HepG2 (cell line): ENCODE measurements around the gene PNLDC1. TPM values are rescaled to one million over a fixed set of nuclear protein-coding genes. Genes with fewer than 3 reads are reported as not detected.

Experiments used
- ATAC-seq: fragments of 200-7000 bp; cut with Tn5 transposase; 3 replicates; pipeline ENCODE4 v1.9.1; 2020; ENCODE audit warnings: mild to moderate bottlenecking, moderate library complexity
- BruUV-seq: library from RNA; stranded (reverse); fragments of 400-500 nt; replicated peaks from 2 replicates; lab custom pipeline; 2021; lab: Mats Ljungman, UMichigan
- CTCF ChIA-PET: fragments of 300-600 bp; formaldehyde crosslinking; extraction: SDS; loops from one replicate; lab custom pipeline; 2021; ENCODE audit warnings: low total read pairs, inconsistent platforms, low intra/inter-chr PET ratio; lab: Yijun Ruan, JAX
- POLR2A ChIA-PET: fragments of 350-600 bp; sonication (Branson Sonifier 250); formaldehyde crosslinking; loops from one replicate; lab custom pipeline; 2020; ENCODE audit warnings: antibody characterized with exemption, inconsistent platforms; lab: Yijun Ruan, JAX
- DNase-seq: peaks from one replicate; pipeline ENCODE4 v3.0.0-alpha.2; 2015; ENCODE audit warnings: low spot score
- FAIRE-seq: peaks from 3 replicates; lab custom pipeline; 2011; peaks lifted over from hg19 to GRCh38; lab: Jason Lieb, UNC
- H2AFZ ChIP-seq: one replicate; pipeline ENCODE4 v1.6.1; 2011; ENCODE audit warnings: low read length, inconsistent platforms
- H3K27ac ChIP-seq: fragments of 300-600 bp; 3 replicates; pipeline ENCODE4 v1.8.0; 2011; ENCODE audit warnings: mixed run types, mild to moderate bottlenecking, mixed read lengths, low read length, inconsistent platforms; ENCODE audit not compliant: insufficient read depth; ENCODE audit errors: extremely low read length
- H3K27me3 ChIP-seq, 2 experiments: fragments of 200-600 bp in 1 of 2; 2 replicates in 1 of 2; 3 replicates in 1 of 2; pipeline versions ENCODE4 v1.6.0 to v1.8.0; 2011; ENCODE audit warnings: low read length in 2 of 2, mild to moderate bottlenecking in 2 of 2, moderate library complexity in 2 of 2, inconsistent platforms in 1 of 2; ENCODE audit not compliant: insufficient read depth in 2 of 2, control insufficient read depth in 1 of 2
- H3K36me3 ChIP-seq, 2 experiments: fragments of 200-600 bp in 1 of 2; replicated peaks in 1 of 2; 2 replicates in 1 of 2; 3 replicates in 1 of 2; pipeline versions ENCODE4 v1.5.1 to v1.8.0; 2011; ENCODE audit warnings: low read length in 2 of 2, inconsistent platforms in 1 of 2; ENCODE audit not compliant: insufficient read depth in 2 of 2, control insufficient read depth in 1 of 2
- H3K4me1 ChIP-seq: 2 replicates; pipeline ENCODE4 v1.5.1; 2012; ENCODE audit warnings: low read length, inconsistent platforms; ENCODE audit not compliant: insufficient read depth
- H3K4me2 ChIP-seq: 2 replicates; pipeline ENCODE4 v1.6.0; 2011; ENCODE audit warnings: low read depth, low read length, inconsistent platforms
- H3K4me3 ChIP-seq, 3 experiments: fragments of 200-600 bp in 1 of 3; sonication (generic), shearing (Covaris generic) in 1 of 3; replicated peaks in 1 of 3; 2 replicates each; pipeline ENCODE4 v1.5.1; 2011 to 2016; ENCODE audit warnings: low read length in 3 of 3, inconsistent platforms in 2 of 3, low read depth in 2 of 3, mild to moderate bottlenecking in 2 of 3, control low read depth in 1 of 3, mixed read lengths in 1 of 3; ENCODE audit not compliant: insufficient read depth in 1 of 3
- H3K79me2 ChIP-seq: one replicate; pipeline ENCODE4 v1.6.1; 2011; ENCODE audit warnings: low read length, inconsistent platforms; ENCODE audit not compliant: insufficient read depth
- H3K9ac ChIP-seq: 2 replicates; pipeline ENCODE4 v1.6.0; 2011; ENCODE audit warnings: mild to moderate bottlenecking, low read depth, low read length, inconsistent platforms; ENCODE audit not compliant: insufficient read depth
- H3K9me3 ChIP-seq: 2 replicates; pipeline ENCODE4 v1.5.1; 2012; ENCODE audit warnings: mild to moderate bottlenecking, low read length
- H4K20me1 ChIP-seq: 2 replicates; pipeline ENCODE4 v1.6.0; 2011; ENCODE audit warnings: inconsistent platforms, mild to moderate bottlenecking, low read length, moderate library complexity; ENCODE audit not compliant: insufficient read depth
- CEBPB ChIP-seq: IDR thresholded peaks from 2 replicates; pipeline ENCODE4 v1.6.1; 2011; ENCODE audit warnings: low read depth, low read length, improper control_type of control experiment, borderline replicate concordance
- IKZF1 ChIP-seq: fragments of 450-650 bp; IDR thresholded peaks from 2 replicates; pipeline ENCODE4 v1.7.1; 2016
- ZGPAT ChIP-seq: IDR thresholded peaks from 2 replicates; pipeline ENCODE4 v1.6.1; 2016; ENCODE audit warnings: mild to moderate bottlenecking
- ZNF251 ChIP-seq: sonication (generic); formaldehyde crosslinking; IDR thresholded peaks from 2 replicates; pipeline ENCODE4 v1.9.0; 2021; ENCODE audit warnings: mild to moderate bottlenecking, missing genetic modification reagents
- ZNF446 ChIP-seq: sonication (generic); formaldehyde crosslinking; IDR thresholded peaks from 2 replicates; pipeline ENCODE4 v1.5.0; 2020; ENCODE audit warnings: mild to moderate bottlenecking, missing genetic modification reagents
- ZNF709 ChIP-seq: sonication (generic); formaldehyde crosslinking; IDR thresholded peaks from 2 replicates; pipeline ENCODE4 v1.5.0; 2020; ENCODE audit warnings: mild to moderate bottlenecking, missing genetic modification reagents
- ZZZ3 ChIP-seq: sonication (generic); formaldehyde crosslinking; IDR thresholded peaks from 2 replicates; pipeline ENCODE4 v1.4.0; 2020; ENCODE audit warnings: missing genetic modification reagents, mild to moderate bottlenecking, borderline replicate concordance
- WGBS: methylation state at CpG from one replicate; pipeline ENCODE4 v1.1.6; 2017; ENCODE audit warnings: low lambda C conversion rate; 5-methylcytosine and 5-hydroxymethylcytosine counted together
- in situ Hi-C: cut with HindIII; loops from 2 replicates; pipeline ENCODE4 v1.10.0; 2017; ENCODE audit warnings: low pct_unique_long_range_greater_than_20kb; ENCODE audit not compliant: extremely low pct_ligation_motif_present
- intact Hi-C: fragments of 100-400 bp; cut with micrococcal nuclease; formaldehyde crosslinking; loops from one replicate; pipeline ENCODE4 v1.10.0; 2022; ENCODE audit not compliant: unreplicated experiment
- polyA plus RNA-seq, 8 experiments: library from polyadenylated mRNA; depleted of rRNA in 3 of 8; stranded (reverse) in 7 of 8; unstranded in 1 of 8; fragments of >200 nt; fragmentation: Illumina TruSeq in 4 of 8; extraction: Trizol in 4 of 8; gene quantifications; 2 replicates each; pipeline versions ENCODE4 v1.2.1 to v1.2.3, GENCODE V29; 2011 to 2016; ENCODE audit warnings: low read depth in 4 of 8, missing spikeins in 1 of 8, mixed read lengths in 1 of 8; ENCODE audit not compliant: insufficient read depth in 1 of 8
- total RNA-seq, 5 experiments: library from RNA; depleted of rRNA; stranded (reverse); fragments of >200 nt; fragmentation: Illumina TruSeq; extraction: Trizol; gene quantifications; 2 replicates each; pipeline ENCODE4 v1.2.3, GENCODE V29; 2016; ENCODE audit warnings: low read depth in 1 of 5

PNLDC1 gene
- total and polyA plus RNA-seq, 2 of the 13 experiments (the other 11 are each of a cell fraction or from before 2014, with no cell fraction given) = not detected

- TF ChIP-seq ZGPAT (CRISPR knock-in tag) (no peak), ZNF251 (CRISPR knock-in tag) (no peak), ZNF446 (CRISPR knock-in tag) (no peak)
Observed at GRCh38 chr6:159804504-159804903, 4.4 kb downstream of the PNLDC1 start (continued).

- Histone ChIP-seq H3K27ac (no peak overlapping the region), H2AFZ (peak overlapping the region; percentile 82), H3K4me3 (0 out of 6 replicates have a peak overlapping the region, but pooled peaks of 1 of the 3 experiments have one; percentile 17), H3K9ac (no peak overlapping the region), H3K27me3 (0 out of 5 replicates have a peak, but pooled peaks cover 0 to 4% of the 10 kb centered on the region in 2 experiments), H3K36me3 (no peaks in the 10 kb centered on the region), H3K4me1 (peaks cover 32% of the 10 kb centered on the region), H3K79me2 (no peaks in the 10 kb centered on the region), H4K20me1 (no peaks in the 10 kb centered on the region), H3K4me2 (peak overlapping the region; percentile 44), H3K9me3 (no peaks in the 10 kb centered on the region)
- POLR2A ChIA-PET = interaction anchor here (0.8 to 6.3 kb wide), 4 partner anchors 13 to 79 kb away, joined by 4 to 88 read pairs (median 10); partner anchors contain the start of genes ACAT2, MRPL18, TCP1 and WTAP
- intact Hi-C loops = loop anchor here (2.0 kb wide), 1 partner anchor 15 kb away; the partner anchor contains the start of gene MRPL18
- DNase-seq = no peak
- FAIRE-seq = no peak
- ATAC-seq = no peak
- CTCF ChIA-PET = no interaction called here
- no TSS peak for BruUV-seq
- WGBS = 44% methylated on average over 6 of the region's 6 CpGs
- in situ Hi-C loops = no loop called here
- TF ChIP-seq IKZF1 (no peak), ZNF709 (CRISPR knock-in tag) (no peak), ZZZ3 (CRISPR knock-in tag) (no peak), CEBPB (peak; percentile 30; the same call in 1 of the 2 replicates)
Observed at GRCh38 chr6:159805440-159806020, 5.5 kb downstream of the PNLDC1 start.
